Ramos (cell line): ENCODE measurements around the gene TXNDC2.
"Not testable (repeated sequence)": the region's sequence is repeated elsewhere in the genome, so short reads cannot be mapped to it uniquely, and the experiment has no call there.

Source experiments
- in situ Hi-C: fragments of 300-500 bp; cut with MboI; formaldehyde crosslinking; loops from one replicate; pipeline ENCODE4 v1.14.3; 2022; ENCODE audit warnings: low sequenced_read_pairs; ENCODE audit not compliant: unreplicated experiment

TXNDC2 gene

DNA sequence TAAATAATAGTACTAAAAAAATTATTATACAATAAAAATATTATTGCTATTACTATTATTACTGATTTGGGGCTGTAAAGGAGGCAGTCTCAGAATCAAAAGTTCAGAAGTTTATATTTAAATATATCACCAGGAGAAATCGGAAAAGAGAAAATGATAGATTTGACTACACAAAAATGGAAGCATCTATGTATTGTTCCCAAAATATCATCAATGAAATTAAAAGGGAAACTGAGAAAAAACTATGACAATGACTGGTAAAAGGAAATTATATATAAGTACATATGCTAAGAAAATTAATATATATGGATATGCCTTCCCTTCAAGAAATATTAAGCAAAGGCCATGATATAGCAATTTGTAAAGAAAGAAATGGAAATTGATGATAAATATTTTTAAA, 7.7 kb upstream of the TXNDC2 start:
- in situ Hi-C loops: no loop called here

DNA sequence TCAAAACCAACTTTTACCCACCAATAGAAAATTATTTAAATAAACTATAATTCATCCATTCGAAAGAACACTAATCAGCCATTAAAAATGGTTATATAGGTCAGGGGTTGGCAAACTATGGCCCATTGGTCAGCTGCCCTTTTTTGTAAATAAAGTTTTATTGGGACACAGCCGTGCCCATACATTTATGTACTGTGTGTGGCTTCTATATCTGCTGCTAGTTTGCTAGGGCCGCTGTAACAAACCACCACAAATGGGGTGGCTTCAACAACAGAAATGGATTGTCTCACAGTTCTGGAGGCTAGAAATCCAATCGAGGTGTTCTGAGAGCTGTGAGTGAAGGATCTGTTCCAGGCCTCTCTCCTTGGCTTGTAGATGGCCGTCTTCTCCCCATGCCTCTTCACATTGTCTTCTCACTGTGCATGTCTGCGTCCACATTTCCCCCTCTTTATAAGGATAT, 7.0 kb upstream of the TXNDC2 start:
- in situ Hi-C loops: no loop called here

DNA sequence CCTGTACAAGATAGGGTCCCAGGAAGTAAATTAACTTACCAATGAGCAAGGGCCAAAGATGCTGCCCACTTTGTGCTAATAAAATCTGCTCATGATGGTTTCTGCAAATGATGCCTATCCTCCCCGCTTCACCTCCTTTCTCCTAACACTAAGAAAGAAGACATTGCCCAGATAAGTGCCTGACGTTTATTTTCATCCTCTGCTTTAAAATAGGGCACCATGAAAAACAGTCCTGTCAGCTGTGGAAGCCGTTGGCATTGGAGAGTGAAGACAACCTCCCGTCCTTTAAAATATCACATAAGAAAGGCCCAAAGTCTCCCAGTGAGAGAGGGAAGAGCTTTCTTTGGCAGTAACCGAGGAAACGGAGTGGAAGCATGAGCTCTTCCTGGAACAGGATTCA, 1.7 kb upstream of the TXNDC2 start:
- in situ Hi-C loops: no loop called here

DNA sequence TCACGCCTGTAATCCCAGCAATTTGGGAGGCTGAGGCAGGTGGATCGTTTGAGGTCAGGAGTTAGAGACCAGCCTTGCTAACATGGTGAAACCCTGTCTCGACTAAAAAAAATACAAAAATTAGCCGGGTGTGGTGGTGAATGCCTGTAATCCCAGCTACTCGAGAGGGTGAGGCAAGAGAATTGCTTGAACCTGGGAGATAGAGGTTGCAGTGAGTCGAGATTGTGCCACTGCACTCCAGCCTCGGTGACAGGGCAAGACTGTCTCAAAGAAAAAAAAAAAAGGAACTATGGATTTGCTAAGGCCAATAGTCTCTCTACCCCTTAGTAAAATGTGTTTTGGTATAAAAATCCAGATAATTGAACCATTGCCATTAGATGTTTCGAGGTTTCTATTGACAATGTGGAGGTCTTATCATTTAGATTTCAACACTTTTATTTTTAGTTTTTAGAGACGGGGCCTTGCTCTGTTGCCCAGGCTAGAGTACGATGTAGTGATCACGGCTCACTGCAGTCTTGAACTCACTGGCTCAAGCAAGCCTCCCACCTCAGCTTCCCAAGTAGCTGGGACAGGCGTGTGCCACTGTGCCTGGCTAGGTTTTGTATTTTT, 1.1 kb upstream of the TXNDC2 start:
- in situ Hi-C loops: no loop called here

DNA sequence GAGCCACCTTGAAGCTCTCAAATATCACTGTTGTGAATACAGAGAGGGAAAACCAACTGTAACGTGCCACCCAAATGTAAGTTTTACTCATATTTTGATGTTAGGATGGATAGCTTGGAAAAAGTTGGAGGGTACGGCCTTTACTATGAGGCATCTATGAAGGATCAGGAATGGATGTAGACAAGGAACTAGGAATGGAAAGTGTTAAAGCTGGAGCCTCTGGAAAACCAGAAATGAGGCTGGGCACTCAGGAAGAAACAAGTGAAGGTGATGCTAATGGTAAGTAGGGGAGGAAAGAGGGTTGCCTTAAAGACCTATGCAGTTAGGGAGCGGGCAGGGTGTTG, 204 bp downstream of the TXNDC2 start:
- in situ Hi-C loops: no loop called here

DNA sequence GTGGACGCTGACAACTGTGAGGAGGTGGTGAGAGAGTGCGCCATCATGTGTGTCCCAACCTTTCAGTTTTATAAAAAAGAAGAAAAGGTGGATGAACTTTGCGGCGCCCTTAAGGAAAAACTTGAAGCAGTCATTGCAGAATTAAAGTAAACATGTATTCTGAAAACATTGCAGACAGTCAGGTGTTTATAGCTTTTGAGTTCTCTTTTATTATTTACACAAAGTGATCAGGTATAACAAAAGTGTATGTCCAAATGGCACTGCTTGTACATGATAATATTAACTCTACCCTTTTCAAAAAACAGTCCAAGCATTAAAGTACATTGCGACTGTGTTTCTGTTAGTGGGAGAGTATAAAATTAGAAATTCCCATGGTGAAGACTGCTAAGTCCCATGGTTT, 2.2 kb downstream of the TXNDC2 start:
- in situ Hi-C loops: no loop called here

DNA sequence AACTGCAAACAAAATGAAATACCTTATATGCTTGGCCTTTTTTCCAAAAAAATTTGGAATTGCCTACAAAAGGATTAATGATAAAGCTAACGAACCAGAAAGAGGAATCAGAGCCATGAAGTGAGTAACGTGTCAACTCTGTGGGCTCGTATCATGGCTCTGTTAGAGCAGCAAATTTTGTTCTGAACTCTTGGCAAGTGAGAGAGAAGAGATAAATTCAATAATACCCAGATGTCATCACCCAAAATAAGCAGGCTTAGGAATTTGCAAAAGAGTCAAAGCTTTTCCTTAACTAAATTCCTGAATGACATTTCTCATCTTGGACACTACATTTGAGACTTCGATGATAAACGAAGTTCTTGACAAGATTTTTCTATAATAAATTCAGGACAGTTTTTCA, 4.4 kb downstream of the TXNDC2 start:
- in situ Hi-C loops: no loop called here

DNA sequence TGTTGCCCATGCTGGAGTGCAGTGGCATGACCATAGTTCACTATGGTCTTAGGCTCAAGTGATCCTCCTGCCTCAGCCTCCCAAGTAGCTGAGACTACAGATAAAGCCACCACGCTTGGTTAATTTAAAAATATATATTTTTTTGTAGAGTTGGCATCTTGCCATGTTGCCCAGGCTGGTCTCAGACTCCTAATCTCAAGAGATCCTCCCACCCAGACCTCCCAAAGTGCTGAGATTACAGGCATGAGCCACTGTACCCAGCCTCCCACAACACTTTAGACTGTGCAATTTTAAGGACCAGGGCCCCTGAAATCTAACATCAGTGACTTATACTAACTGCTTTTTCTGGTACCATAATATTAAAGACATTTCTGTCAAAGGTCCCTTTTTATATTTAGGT, 5.2 kb downstream of the TXNDC2 start:
- in situ Hi-C loops: no loop called here

DNA sequence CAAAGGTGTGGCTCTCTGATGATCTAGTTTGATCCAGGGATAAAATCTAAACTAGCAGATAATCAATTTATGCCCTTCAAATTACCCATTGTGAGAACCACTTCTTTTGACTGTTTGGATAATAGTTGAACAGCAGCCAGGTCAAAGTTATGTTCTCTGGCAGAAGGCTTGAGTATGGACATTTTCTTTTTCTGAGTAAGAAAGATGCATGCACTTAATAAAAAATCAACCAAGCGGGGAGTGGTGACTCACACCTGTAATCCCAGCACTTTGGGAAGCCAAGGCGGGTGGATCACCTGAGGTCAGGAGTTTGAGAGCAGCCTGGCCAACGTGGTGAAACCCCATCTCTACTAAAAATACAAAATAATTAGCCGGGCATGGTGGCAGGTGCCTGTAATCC, 5.7 kb downstream of the TXNDC2 start:
- in situ Hi-C loops: not testable (repeated sequence)

DNA sequence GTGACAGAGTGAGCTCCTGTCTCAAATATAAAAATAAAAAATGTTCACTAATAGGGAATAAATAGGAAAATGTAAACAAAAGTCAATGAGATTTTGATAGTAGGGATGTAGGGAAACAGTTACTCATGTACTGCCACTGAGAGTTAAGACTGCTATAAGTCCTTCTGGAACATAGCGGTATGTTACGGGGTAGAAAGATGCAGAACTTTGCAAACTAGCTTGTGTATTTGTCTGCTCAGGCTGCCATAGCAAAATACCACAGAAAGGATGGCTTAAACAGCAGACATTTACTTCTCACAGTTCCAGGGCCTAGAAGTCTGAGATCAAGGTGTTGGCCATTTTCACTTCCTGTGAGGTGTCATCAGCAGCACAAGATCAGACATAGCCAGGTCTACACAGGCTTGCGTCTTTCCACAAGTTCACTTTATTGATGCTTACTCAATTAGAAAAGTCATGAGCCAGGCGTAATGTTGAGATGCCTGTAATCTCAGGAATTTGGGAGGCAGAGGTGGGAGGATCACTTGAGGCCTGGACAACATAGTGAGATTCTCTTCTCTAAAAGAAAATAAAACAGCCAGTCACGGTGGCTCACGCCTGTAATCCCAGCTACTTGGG, 8.8 kb downstream of the TXNDC2 start:
- in situ Hi-C loops: no loop called here

DNA sequence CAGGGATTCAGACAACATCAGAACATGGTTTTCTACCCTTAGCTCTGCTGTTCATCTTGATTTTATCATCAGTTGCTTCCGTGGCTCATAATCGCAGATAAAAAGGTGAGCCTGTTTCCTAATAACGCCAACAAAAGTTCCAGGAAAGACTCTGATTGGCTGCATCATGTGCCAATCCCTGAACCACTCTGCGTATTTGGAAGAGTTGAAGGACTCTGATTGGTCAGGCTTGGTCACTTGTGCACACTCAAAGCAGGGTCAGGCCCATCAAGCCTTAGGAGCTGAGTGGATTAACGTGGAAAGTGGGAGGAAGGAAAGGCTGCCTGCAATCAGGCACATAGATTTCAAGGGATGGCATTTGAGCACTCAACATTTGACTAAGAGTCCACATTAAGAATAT, 11.4 kb downstream of the TXNDC2 start:
- in situ Hi-C loops: no loop called here

DNA sequence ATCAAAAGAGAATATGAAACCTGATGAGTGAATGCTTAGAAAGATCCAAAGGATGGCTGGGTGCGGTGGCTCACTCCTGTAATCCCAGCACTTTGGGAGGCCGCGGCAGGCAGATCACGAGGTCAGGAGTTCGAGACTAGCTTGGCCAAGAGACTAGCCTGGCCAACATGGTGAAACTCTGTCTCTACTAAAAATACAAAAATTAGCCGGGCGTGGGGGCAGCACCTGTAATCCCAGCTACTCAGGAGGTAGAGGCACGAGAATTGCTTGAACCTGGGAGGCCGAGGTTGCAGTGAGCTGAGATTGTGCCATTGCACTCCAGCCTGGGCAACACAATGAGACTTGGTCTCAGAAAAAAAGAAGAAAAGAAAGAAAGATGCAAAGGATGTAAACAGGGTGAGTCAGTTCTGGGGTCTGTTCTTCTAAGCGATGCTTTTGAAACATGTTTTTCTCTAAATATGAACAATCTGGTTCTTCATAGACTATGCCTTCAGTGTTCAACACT, 12.1 kb downstream of the TXNDC2 start:
- in situ Hi-C loops: not testable (repeated sequence)

DNA sequence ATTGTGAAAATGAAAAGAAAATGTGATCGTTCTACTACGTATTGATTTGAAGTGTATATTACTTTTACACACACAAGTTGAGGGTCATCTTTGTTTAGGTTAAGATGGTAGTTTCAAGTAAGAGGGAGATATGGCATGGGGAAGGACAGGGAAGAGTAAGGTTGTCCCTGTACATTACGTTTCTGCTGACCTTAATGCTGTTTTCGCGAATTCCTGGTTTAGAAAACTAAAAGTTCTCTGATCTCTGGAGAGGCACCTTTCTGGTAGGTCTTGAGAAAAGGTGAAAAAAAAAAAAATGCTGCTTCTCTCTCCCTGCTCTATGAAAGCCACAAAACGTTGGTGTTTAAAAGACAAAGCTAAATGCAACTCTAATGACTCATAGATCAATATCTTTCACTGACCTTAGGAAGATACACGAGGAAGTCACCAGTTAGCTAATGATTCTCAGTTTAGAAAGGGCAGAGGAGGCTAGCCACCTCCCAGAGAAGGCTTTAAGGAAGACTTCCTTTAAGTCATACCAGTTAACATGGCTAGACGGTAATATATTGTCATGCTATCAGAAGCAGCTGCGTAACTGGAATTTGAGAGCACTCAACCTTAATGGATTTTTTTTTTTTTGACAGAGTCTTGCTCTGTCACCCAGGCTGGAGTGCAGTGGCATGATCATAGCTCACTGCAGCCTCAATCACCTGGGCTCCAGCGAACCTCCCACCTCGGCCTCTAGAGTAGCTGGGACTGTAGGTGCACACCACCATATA, 13.2 kb downstream of the TXNDC2 start:
- in situ Hi-C loops: no loop called here

DNA sequence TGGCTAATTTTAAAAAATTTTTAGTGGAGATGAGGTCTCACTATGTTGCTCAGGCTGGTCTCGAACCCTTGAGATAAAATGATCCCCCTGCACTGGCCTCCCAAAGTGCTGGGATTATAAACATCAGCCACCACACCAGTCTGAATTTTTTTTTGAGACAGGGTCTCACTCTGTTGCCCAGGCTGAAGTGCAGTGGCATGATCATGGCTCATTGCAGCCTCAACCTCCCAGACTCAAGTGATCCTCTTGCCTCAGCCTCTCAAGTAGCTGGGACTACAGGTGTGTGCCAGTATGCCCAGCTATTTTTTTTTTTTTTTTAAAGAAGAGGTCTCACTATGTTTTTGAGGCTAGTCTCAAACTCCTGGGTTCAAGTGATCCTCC, 13.8 kb downstream of the TXNDC2 start:
- in situ Hi-C loops: not testable (repeated sequence)

DNA sequence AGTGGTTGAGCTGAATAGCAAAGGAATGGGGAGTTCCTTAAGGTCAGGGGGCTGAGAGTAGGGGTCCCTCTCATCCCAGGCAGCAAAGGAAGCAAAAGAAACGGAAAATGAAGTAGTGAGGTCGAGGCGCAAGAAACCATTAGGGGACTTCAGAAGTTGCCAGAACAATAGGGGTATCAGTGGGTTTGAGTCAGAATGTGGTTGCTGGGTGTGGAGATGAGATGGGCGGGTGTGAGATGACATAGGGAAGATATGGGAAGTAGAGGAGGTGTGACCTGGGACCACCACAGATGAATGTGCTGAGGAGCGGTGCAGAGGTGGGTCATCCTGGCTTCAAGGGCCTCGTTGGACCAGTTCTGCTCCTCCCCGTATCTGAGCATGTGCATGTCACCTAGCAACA, 14.9 kb downstream of the TXNDC2 start:
- in situ Hi-C loops: no loop called here

DNA sequence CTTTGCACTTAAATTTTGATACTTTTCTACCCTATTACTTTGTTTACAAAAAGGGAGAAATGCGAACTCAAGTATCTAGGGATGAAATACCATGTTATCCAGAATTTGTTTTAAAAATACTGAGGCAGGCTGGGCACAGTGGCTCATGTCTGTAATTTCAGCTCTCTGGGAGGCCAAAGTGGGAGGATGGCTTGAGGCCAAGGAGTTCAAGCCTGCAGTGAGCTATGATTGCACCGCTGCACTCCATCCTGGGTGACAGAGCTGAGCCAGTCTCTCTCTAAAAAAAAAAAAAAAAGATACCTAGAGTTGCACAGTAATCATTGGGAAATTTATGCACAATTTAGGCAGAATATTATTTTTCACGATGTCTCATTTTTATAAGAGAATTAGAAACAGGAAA, 15.6 kb downstream of the TXNDC2 start:
- in situ Hi-C loops: no loop called here

DNA sequence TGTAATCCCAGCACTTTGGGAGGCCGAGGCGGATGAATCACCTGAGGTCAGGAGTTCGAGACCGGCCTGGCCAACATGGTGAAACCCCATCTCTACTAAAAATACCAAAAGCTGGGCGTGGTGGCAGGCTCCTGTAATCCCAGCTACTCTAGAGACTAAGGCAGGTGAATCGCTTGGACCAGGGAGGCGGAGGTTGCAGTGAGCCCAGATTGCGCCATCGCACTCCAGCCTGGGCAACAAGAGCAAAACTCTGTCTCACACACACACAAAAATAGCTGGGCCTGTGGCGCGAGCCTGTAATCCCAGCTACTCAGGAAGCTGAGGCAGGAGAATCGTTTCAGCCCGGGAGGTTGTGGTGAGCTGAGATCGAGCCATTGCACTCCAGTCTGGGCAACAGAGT, 16.5 kb downstream of the TXNDC2 start:
- in situ Hi-C loops: not testable (repeated sequence)

DNA sequence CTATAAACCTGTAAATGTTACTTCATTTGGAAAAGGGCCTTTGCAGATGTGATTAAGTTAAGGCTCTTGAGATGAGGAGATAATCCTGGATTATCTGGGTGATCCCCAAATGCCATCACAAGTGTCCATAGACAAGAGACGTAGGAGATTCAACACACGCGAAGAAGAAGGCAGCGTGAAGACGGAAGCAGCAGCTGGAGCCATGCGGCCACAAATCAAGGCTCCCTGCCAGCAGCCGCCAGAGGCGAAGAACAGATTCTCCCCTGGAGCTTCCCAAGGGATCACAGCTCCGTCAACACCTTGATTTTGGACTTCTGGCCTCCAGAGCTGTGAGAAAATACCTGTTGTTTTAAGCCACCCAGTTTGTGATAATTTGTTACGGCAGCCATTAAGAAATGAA, 17.1 kb downstream of the TXNDC2 start:
- in situ Hi-C loops: no loop called here

DNA sequence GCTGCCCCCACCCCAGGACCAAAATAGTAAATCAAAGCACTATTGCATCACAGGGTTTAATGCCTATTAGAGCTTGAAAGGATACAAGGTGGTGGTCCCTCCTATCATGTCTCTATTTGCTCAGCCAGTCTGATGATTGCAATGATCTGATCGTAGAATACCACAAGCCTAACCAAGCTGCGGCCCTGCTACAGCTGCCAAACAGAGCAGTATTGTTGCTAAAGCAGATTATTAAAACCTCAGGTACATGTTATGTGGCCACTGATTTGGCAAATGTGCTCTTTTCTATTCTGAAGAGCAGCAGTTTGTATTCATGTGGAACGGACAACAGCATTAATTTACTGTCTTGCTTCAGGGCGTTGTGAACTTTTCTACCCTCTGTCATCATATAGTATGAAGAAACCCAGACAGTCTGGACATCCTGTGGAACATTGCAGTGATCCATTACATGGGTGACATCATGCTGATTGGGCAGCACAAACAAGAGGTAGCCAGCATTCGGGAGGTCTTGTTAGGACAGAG, 19.7 kb downstream of the TXNDC2 start:
- in situ Hi-C loops: no loop called here

DNA sequence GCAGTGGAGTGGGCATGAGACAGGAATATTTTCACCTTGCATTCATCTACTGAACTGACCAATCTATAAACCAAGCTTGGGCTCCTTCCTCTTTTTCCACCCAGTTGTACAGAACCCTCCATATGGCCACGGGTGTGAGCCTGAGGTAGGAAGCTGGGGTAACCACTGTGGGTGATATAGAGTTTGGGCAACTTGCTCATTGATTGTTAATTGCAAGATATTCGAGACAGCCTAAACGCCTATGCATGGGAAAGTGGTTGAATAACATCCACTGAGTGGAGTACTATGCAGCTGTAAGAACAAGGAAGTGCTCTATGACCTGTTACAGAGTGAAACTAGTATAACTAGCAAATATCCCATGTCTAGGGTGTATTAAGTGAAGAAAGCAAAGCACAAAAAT, 20.7 kb downstream of the TXNDC2 start:
- in situ Hi-C loops: no loop called here

DNA sequence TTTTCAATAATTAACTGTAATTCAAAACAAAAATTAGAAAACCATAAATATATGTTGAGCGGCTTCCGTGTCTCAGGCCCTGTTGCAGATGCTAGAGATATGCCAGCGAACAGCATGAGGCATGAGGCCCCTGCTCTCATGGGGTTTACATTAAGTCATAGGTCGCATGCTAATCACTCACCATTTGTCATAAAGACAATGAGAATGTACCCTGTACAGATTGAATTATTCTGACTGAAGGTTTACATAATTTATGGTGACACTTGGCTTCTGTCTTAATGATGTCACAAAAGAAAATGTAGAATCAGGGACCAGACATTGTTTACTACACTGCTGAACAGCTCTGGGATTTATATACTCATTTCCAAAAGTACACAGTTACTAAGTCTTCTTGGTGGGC, 22.1 kb downstream of the TXNDC2 start:
- in situ Hi-C loops: no loop called here
